Thyroid gland (tissue), 4 donors: ENCODE data around the gene PRCP.

Experiments used
- CTCF ChIP-seq, 6 experiments: fragments of 200-600 bp in 3 of 6; fragments of 450-650 bp in 3 of 6; sonication (generic) in 3 of 6; IDR thresholded peaks; one replicate each; pipeline ENCODE4 v1.5.1; 2016 to 2019; ENCODE audit warnings: antibody characterized with exemption in 6 of 6, mild to moderate bottlenecking in 2 of 6, inconsistent platforms in 1 of 6, moderate library complexity in 1 of 6
- POLR2A ChIP-seq, 2 donors: fragments of 450-650 bp; IDR thresholded peaks; one replicate each; pipeline ENCODE4 v1.6.1; 2017; ENCODE audit warnings: antibody characterized with exemption in 2 of 2, mild to moderate bottlenecking in 2 of 2, moderate library complexity in 1 of 2

DNA sequence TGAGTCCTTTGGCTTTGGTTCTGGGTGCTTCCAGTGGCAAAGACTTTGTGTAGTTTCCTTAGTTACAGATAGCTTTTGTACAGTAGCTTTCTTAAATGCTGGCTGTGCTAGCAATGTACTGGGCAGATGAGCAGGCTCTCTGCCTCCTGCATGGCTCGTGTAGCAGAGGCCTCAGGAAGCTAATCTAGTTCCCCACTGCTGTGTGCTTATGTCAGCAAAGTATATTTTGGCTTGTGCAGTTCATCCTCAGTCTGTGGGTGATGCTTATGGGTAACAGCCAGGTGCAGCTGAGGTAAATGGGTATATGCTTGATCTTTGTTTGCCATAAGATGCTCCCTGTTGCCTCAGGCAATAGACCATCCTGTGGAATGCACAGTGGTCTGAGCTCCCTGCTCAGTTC is 97.5 kb downstream of the PRCP start:
- TF ChIP-seq CTCF (IDR thresholded peaks at IDR 0.05): no peak
- TF ChIP-seq POLR2A (IDR thresholded peaks at IDR 0.05): no peak
